ENCODE data around the gene CYP46A1. TPM values are rescaled to one million over a fixed set of nuclear protein-coding genes. Genes with fewer than 3 reads are reported as not detected.

Gene CYP46A1
- total and polyA plus RNA-seq, 2 donors from 2014 or later = 0.82 to 2.5 TPM

DNA sequence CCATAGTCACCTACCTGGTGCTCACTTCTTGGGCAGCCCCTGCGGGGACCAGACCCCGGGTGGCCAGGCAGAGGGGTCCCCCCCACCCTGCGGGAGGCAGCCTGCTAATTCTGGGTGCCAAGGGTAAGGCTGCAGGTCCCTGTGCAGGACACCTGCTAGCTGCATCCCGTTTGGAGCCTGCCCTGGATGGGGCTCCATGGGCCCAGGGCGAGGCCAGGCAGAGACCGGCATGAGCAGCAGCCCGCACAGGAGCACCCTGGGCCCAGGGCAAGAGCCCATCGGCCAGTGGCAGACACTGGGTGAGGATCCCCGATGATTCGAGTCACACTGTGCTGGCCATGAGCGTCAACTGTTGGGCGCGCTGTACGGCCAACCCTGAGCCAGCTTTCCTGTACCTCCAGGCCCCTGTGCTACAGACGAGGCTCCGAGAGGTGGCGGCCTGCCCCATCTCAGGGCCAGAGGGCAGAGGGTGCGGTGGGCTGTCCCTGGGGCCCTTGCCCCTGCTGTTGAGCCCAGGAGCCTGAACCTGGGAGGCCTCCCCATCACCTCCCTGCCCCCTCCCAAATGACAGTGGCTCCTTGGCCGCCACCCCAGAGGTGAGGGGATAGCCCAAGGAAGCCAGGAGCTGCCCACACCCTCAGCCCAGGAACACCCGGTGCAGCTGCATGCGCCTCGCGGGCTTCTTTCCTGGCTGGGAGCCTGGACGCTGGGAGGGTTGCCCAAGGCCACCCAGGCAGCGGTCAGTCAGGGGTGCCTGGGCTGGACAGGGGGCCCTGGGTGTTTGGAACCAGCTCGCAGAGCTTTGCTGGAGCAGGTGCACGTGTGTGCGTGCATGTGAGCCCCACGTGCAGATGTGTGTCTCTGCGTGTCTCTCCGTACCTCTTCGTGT, 47.7 kb downstream of the CYP46A1 start:
- Histone ChIP-seq H3K9me3 (ENCODE audit: control insufficient read depth in 2 of 3, insufficient read depth in 1 of 3, low read length in 3 of 3) (no peaks in the 10 kb centered on the region), H3K36me3 (ENCODE audit: control insufficient read depth in 2 of 3, insufficient read depth in 3 of 3, low read length in 3 of 3) (no peaks in the 10 kb centered on the region), H3K27ac (ENCODE audit: low read depth in 2 of 2, low read length in 2 of 2) (no peak overlapping the region), H3K4me3 (ENCODE audit: low read length in 3 of 3) (no peak overlapping the region), H3K9ac (ENCODE audit: low read length in 3 of 3) (no peak overlapping the region), H3K27me3 (ENCODE audit: control insufficient read depth, insufficient read depth, low read length) (no peaks in the 10 kb centered on the region), H3K4me1 (ENCODE audit: control insufficient read depth in 2 of 3, insufficient read depth in 2 of 3, low read depth in 1 of 3, low read length in 3 of 3) (peaks cover 0 to 11% (median under 1%) of the 10 kb centered on the region in 3 donors)
- TF ChIP-seq CTCF (IDR thresholded peaks at IDR 0.05; ENCODE audit: borderline replicate concordance, extremely low read depth, insufficient read depth) = no peak
- peak in 3 of 5 donors; percentile 10 to 72 (median 56) for DNase-seq
- no peak for FAIRE-seq
- intact Hi-C loops (cut with DNase I) = no loop called here

DNA sequence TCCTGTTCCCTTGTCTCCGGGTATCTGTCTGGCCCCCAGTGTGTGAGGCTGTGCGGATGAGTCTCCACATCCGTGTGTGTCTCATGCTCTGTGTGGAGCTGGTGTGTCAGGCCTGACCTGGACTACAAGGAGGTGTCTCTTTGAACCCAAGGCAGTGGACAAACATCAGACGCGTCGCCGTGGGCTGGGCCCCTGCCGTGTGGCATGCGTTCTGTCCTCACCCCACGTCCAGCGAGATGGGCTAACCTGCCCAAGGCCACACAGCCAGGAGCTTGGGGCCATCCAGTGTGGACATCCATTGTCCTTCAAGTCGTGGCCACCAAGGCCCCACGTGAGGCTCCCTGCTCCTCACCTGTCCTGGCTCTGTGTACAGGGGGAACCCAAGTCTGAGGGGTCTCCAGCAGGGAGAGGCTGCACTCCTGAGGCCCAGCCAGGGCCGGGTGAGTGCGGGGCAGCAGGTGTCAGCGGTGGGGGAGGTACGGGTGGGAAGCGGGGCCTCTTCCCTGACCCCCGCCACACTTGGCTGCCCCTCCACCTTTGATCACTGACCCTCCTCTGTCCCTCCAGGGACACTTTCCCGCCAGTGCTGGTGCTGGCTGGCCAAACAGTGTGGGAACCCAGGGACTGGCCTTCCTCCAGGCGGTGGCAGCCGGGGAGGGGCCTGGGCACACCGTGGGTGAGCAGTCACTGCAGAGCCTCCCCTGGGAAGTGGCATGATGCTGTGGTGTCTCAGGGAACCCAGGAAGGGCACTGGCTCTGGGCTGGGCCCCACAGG, 48.5 kb downstream of the CYP46A1 start:
- TF ChIP-seq CTCF (IDR thresholded peaks at IDR 0.05; ENCODE audit: borderline replicate concordance, extremely low read depth, insufficient read depth) = no peak
- Histone ChIP-seq H3K4me3 (ENCODE audit: low read length in 3 of 3) (no peak overlapping the region), H3K4me1 (ENCODE audit: control insufficient read depth in 2 of 3, insufficient read depth in 2 of 3, low read depth in 1 of 3, low read length in 3 of 3) (peaks cover 0 to 19% (median 5%) of the 10 kb centered on the region in 3 donors), H3K9me3 (ENCODE audit: control insufficient read depth in 2 of 3, insufficient read depth in 1 of 3, low read length in 3 of 3) (no peaks in the 10 kb centered on the region), H3K27me3 (ENCODE audit: control insufficient read depth, insufficient read depth, low read length) (no peaks in the 10 kb centered on the region), H3K9ac (ENCODE audit: low read length in 3 of 3) (no peak overlapping the region), H3K27ac (ENCODE audit: low read depth in 2 of 2, low read length in 2 of 2) (no peak overlapping the region), H3K36me3 (ENCODE audit: control insufficient read depth in 2 of 3, insufficient read depth in 3 of 3, low read length in 3 of 3) (no peaks in the 10 kb centered on the region)
- DNase-seq (peak in 3 of 5 donors; percentile 40 to 76 (median 61)), FAIRE-seq (no peak)
- intact Hi-C loops (cut with DNase I) = no loop called here

GRCh38 chr14:99733211-99733539, 49.1 kb downstream of the CYP46A1 start:
- DNase-seq = peak in 1 of 5 donors; percentile 61
- Histone ChIP-seq H3K9me3 (ENCODE audit: control insufficient read depth in 2 of 3, insufficient read depth in 1 of 3, low read length in 3 of 3) (no peaks in the 10 kb centered on the region), H3K4me3 (ENCODE audit: low read length in 3 of 3) (no peak overlapping the region), H3K9ac (ENCODE audit: low read length in 3 of 3) (no peak overlapping the region), H3K36me3 (ENCODE audit: control insufficient read depth in 2 of 3, insufficient read depth in 3 of 3, low read length in 3 of 3) (no peaks in the 10 kb centered on the region), H3K4me1 (ENCODE audit: control insufficient read depth in 2 of 3, insufficient read depth in 2 of 3, low read depth in 1 of 3, low read length in 3 of 3) (peaks cover 0 to 24% (median 5%) of the 10 kb centered on the region in 3 donors), H3K27me3 (ENCODE audit: control insufficient read depth, insufficient read depth, low read length) (no peaks in the 10 kb centered on the region), H3K27ac (ENCODE audit: low read depth in 2 of 2, low read length in 2 of 2) (no peak overlapping the region)
- intact Hi-C loops (cut with DNase I) = no loop called here
- FAIRE-seq = no peak
- no peak for TF ChIP-seq CTCF (IDR thresholded peaks at IDR 0.05; ENCODE audit: borderline replicate concordance, extremely low read depth, insufficient read depth)
